ENCODE measurements around the gene LPXN.

The LPXN gene

DNA sequence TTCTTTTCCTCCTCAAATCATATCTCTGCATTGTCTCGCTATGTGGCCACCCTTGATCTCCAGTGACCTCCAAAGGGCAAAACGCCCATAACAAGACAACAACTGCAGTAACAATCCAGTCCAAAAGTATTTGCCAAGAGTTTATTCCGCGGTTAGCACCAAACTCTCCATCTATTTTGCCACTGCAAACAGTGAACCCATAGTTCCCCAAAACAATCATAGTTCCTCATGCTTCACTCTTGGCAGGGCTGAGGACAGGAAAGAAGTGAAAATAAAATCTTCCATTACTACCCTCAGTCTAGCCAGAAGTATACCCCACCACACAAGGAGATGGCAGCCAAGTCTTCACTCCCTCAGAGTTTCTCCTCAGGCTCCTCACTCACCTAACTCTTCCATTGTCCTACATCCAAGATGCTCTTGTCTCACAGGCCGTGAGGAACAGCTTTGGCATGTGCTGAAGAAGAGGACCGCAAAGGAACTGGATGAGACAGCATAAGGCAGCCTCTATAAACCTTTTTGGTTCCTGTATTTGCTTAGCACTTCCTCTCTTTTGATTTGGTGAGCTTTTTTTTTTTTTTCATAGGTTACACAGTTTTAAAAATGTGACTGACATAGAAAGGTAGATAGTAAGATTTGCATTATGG lies at the start of gene LPXN:
TSS of gene LPXN (minus strand) at position 480 of the 644 bp plus-strand sequence. CDS start at position 396, 84 bp downstream.
- DNase-seq: no peak

DNA sequence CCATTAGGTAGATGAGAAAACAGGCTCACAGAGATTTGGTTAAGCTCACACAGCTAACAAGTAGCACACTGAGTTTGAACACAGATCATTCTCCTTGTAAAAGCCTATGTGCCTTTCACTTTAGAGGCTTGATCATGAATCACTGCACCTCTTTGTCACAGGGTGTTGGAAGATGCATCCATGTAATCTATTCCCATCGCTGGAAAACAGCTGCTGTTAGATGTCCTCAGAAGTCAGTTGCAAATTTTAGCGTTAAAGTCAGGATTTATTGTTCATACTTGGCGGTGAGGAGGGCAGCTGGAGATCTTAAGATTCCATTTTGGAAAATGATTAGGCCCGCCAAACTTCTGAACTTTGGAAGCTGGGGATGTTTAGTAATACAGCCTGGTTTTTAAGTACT lies 49.4 kb upstream of the LPXN start:
- no peak for DNase-seq

DNA sequence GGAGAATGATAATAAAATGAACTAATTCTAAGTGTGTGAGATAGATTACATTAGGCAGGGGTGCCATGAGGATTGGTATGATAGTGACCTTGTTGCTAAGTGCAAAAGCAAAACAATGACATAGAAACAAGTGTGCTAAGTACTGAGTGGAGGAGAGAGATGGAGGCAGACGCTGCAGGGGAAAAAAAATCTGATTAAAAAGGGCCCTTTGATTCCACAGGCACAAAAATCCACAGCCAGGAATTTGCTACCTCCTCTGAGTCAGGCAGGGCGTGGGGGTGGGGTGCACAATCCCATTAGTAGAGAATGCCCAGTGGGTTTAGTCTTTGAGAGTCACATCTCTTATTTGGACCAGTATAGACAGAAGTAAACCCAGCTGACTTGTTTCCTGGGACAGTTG lies 46.7 kb upstream of the LPXN start, which contains the start of gene CNTF:
TSS of gene CNTF (plus strand) at position 322 of the 400 bp plus-strand sequence. CDS start 88 bp downstream, outside the sequence.
- DNase-seq: no peak

DNA sequence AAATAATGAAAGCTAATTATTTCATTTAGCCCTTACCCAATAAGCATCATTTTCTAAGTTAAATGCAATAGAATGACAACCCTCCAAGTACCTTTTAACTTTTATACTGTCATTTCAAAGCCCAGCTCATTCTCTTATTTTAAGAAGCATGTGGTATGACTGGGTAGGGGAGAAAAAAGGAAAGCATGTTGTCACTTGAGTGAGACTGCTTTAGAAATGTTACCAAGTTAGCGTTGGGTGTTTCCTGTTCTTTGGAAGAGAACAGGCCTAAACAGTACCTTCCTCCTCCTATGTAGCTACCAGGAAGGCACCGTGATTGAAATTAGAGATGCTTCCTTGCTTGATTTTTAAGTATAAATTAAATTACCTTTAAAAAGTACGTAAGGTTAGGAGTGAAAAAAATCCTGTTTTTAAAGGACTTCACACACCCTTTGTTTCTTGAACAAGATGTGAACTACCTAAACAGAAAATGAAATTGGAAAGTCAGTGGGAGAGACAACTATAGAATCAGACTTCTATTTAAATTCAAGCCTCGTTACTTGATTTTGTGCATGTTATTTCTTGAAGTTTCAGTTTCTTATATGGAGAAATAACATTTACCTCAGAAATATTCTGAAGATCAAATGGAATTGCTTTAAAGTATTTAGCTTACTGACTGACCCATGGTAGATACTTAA lies 46.1 kb upstream of the LPXN start:
- DNase-seq: no peak

DNA sequence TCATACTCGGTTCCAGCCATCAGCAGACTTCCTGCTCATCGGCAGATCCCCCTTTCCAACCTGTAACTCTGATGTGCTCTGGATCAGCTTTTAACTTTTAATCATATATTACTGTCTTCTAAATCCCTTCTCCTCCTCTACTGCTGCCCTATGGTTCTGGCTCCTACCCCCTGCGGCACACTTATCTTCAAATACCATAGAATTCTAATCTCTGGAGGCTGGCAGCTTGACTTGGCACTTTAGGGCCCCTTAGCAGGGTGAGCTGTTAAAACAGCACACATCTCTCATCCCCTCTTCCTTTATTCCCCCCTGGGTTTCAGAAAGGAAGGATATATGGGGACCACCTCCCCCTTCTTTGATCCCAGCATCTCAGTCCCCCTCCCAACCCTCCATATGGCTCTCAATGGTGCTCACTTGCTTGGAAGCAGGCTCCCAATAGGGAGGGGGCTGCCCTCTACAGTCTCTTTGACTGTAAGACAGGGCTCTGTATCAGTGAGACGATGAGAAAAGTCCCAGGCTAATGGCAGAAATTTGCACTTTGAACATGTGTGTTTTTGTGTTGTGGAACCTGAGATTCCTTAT lies 42.4 kb upstream of the LPXN start:
- no peak for DNase-seq

DNA sequence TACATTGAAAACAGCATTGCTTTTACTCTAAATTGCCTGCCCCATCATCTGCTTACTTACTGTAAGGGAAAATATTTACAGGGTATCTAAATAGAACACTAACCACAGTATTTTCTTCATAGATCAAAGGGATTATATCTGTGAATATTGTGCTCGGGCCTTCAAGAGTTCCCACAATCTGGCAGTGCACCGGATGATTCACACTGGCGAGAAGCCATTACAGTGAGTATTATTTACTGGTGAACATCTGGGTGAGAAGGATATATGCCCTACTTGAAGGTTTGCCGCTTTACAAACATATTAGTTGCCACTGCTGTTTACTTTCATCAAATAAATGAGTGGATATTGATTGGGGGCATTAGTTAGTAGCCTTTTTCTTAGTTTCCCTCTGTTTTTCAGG lies 40.9 kb upstream of the LPXN start:
- no peak for DNase-seq

DNA sequence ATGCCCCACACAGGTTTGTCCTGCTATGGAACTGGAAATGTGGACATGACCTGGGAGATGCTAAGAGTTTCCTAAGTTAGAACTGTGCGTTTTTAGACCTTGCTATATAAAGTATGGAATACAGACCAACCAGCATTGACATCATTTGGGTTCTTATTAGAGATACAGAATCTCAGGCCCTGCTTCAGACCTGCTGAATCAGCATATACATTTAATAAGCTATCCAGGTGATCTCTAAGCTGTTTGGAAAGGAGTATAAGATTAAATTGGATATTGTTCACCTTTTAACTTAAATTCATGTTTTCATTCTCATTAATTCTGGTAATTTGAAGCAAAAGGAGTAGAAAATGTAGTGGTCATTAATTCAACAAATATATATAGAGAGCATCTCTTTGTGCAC lies 39.9 kb upstream of the LPXN start:
- no peak for DNase-seq

DNA sequence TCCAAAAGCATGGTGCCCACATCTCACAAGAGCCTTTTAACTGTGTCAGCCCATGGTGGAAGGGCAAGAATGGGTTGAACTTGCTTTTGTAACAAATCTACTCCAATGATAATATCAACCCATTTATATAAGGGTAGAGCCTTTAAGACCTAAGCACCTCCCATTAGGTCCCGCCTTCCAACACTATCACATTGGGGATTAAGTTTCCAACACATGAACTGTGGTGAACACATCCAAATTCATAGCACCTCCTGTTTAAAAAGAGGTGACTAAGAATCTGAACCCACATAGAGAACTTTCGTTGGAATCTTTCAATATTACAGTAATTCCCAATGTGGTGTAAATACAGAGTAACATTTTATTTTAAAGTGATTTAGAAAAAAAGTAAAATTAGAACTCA lies 37.6 kb upstream of the LPXN start:
- no peak for DNase-seq

DNA sequence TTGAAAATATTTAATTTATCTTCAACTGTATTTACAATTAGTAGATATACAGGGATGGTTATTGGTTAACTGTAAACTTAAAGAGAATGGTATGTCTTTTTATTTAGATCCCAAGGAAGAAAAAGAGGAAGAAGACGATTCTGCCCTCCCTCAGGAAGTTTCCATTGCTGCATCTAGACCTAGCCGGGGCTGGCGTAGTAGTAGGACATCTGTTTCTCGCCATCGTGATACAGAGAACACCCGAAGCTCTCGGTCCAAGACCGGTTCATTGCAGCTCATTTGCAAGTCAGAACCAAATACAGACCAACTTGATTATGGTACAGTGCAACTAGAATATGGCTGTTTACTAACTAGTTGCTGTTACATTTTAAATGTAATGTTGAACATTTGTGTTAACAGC lies 34.1 kb upstream of the LPXN start:
- no peak for DNase-seq

DNA sequence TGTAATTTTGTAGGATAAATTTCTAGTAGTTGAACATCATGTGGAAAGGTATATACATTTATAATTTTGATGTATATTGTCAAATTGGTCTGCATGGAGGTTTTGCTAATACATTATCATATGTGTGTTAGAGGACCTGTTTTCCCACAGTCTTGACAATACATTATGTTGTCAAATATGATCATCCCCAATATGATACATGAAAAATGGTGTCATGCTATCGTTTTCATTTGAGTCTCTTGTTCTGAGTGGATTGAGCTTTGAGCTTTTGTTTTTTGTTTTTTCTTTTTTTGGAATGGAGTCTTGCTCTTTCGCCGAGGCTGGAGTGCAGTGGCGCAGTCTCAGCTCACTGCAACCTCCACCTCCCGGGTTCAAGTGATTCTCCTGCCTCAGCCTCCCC lies 32.7 kb upstream of the LPXN start:
- DNase-seq: no peak

DNA sequence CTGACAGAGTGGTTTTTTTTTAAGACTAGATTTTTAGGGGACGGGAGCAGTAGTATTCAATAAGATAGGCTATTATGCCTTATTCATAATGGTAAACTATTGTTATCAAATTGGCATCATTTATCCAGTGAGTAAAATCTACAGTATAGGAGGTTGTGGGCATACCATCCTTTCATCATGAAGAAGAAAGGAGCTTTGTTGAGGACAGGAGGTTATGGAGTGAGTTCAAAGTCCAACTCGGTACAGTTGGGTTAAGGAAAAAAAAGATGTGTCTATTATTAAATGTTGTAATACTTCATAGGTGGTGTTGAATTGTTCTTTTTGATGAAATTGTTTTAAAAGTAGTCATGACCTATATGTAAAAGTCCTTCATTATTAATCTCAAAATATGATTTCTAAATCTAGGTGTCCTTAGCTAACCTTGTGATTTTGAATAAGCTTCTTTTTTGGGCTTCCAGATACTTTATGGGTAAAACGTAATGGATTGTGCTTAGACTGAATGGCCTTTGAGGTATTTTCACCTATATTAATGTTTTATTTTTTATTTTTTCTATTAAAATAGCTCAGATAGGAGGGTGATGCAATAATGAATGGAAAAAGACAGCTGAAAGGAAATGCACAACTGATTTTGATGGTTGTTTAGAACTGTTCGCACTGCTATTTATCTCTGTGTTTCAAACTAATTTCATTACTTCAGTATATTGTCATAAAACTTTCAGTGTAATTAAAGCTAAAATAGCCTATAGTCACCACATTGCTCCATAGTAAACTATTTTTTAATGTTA lies 31.5 kb upstream of the LPXN start:
- DNase-seq: no peak

DNA sequence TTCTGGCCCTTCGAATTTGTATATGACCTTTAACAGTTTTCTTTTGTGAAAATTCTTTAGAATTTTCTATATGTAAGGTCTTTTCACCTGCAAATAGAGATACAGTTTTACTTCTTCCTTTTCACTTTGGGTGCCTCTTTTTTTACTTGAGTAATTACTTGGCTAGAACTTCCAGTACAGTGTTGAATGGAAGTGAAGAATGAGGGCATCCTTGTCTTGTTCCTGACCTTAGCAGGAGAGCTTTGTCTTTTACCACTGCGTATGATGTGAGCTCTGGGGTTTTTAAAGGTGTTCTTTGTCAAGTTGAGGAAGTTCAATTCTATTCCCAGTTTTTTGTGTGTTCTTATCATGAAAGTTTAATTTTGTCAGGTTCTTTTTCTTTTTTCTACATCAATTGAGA lies 24.9 kb upstream of the LPXN start:
- no peak for DNase-seq

DNA sequence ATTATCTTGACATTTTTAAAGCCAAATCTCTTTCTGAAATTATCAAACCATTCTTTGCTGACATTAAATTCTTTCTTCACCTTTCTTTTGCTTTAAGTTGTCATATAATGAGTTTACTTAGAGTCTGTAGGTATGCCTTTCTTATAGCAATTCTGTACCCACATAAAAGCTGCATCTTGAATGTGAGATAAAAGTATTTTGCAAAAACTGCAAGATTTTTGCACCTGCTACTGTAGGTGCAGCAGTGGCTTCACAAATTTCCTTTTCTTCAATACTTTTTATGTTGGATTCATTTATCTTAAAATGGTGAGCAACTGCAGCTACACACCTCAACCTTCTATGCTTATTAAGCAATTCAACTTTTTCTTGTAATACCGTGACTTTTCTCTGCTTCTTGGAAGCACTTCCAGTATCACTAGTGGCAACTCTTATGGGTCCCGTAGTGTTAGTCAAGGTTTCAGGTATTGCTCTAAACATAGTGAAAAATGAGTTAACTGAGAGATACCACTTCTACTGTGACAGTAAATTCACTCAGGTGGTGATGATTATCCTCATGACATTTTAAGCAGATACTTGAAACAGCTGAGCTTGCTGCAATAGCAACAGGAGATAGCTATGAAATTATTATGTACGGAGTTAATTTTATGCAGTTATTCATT lies 22.0 kb upstream of the LPXN start:
- DNase-seq: no peak

DNA sequence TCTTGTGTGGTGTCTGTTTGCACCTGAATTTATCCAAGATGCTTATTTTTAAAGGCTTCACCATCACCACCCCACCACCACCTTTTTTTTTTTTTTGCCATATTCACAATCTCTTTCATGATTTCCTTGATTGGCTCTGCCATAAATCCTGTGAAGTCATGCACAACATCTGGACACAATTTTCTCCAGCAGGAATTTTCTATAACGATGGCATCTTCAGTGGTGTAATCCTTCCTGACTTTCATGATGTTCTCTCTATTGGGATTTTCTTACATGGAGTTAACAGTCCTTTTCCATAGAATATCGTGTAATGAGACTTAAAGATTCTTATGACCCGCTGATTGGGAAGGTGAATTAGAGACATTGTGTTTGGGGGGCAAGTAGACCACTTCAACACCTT lies 21.0 kb upstream of the LPXN start:
- DNase-seq: no peak

DNA sequence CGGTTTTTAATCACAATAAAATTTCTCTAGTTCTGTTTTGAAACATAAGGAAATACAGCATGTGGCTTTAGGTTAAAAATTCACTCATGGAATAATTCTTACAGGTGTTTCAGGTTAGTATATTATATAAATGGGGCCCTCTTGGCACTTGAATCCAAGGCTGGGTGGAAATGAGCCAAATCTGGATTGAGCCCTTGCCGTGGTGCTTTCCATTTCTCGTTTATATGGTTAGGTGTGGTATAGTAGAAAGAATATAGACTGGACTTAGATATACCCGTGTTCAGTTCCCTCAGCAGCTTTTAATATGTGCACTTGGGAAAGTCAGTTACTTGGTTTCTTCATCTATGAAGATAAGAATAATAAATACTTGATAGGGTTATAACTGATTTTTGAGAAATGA lies 19.2 kb upstream of the LPXN start:
- no peak for DNase-seq

DNA sequence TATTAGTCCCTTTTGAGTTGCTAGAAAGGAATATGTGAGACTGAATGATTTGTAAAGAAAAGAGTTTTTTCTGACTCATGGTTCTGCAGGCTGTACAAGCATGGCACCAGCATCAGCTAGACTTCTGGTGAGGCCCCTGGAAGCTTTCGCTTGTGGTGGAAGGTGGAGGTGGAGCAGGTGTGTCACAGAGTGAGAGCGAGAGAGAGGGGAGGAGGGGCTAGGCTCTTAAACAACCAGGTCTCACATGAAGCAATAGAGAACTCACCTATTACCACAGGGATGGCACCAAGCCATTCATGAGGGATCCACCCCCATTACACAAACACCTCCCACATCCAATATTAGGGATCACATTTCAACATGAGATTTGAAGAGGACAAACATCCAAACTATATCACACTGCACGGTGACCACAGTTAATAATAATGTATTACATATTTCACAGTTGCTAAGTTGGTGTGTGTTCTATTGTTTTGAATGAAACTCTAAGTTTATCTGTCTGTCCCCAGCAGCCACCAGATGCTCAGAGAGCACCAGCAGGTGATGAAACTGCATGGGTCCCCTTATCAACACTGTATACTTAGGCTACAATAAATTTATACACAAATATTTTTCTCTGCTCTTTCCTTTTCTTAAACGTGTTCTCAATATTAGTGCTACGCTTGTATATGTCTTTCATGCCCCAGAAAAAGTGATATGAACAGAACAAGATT lies 17.3 kb upstream of the LPXN start:
- no peak for DNase-seq

DNA sequence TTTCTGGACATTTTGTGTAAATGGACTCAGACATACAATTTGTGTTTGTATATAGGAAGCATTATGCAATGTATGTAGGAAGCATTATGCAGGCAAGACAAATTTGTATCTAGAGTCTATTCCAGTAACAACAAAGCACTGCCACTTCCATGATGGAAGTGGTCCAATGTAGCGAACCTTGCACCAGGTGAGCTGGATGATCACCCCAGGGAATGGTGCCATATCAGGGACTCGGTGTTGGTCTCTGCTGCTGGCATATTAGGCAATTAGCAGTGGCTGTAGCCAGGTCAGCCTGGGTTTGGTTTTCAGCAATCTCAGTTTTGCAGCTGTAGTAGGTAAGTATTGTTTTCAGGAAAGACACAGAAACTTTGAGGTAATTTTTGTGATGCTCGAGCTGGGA lies 16.0 kb upstream of the LPXN start:
- no peak for DNase-seq

DNA sequence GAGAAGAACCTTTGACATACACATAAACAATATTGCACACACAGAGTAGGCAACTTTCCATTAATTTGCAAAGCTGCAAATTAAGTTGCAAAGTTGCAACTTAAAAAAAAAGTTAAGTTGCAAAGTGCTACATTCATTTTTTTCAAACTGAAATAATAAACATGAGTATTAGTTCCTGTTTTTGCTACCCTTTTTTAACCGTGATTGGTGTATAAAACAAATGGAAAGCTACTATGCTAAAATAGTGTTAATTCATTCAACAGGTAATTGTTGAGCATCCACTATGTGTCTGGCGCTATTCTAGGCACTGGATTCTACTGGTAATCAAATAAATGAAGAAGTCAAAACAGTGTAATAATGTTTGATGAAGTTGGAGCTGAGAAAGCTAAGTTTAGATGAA lies 11.3 kb upstream of the LPXN start:
- DNase-seq: no peak

DNA sequence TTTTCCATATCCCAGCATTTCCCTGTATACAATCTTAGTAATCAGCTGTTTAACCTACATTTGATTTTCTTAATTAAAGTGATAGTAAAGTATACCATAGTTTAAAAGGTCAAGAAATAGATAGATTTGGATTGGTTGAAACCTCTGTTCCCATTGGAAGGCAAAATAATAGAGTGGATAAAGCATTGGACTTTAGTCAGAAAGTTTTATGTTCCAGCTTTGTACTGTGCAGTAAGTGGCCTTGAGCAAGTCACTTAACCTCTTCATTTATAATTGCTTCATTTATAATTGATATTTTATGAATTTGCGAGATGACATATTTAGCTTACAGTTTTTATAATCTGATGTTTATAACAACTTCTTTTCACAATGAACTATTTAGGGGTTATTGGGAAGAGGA lies 6.8 kb upstream of the LPXN start:
- DNase-seq: no peak

DNA sequence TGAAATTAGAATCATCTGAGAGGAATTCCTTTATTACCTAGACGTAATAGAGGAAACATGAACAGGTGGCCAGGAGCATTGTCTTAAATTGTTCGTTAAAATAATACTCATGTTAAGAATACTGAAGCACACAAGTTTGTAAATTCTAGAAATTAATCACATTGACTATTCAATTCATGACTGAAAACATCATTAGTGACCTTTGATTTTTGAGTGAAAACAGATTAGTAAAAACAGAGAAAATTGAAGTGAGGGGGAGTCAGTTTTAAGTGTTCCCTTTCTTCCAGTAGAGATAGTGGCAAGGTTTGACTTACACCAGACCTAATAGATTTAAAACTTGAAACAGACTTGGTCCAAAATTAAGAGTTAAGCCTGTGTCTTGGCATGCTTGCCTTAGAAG lies 4.7 kb upstream of the LPXN start:
- DNase-seq: no peak

DNA sequence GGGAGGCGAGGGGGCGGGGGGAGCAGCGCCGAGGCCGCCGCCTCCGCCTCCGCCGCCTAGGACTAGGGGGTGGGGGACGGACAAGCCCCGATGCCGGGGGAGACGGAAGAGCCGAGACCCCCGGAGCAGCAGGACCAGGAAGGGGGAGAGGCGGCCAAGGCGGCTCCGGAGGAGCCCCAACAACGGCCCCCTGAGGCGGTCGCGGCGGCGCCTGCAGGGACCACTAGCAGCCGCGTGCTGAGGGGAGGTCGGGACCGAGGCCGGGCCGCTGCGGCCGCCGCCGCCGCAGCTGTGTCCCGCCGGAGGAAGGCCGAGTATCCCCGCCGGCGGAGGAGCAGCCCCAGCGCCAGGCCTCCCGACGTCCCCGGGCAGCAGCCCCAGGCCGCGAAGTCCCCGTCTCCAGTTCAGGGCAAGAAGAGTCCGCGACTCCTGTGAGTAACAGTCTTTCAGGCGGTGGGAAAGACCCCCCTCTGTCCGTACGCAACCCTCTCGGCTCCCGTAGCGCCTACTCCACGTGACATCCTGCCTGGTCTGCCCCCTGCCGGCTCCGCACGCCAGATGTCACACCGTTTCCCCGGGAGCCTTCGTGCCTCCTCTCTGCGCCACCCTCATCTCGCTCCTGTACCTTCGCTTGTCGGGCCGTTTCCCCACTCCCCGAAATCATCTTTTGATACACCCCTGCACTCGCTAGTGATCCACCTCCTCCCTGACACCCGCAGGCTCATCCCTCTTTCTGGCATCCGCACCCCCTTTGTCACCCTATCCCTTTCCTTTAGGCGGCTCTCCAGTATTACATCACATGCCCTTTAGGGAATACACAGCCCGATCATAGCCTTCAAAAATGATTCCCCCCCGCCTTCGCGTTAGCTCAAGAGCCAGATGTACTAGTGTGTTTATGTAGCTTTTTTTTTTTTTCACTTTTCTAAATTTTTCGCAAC lies 3.8 kb upstream of the LPXN start:
- peak; percentile 84 for DNase-seq

Data from NK-92 treated with Interleukin-12 subunit alpha and Interleukin-12 subunit beta, amount 100 ng/mL, for 24 hours (cell line).